Measurements from ENCODE around the gene SMIM45.

The SMIM45 gene

GRCh38 chr22:41915035-41915785 lies 36.7 kb upstream of the SMIM45 start, which contains the start of gene SHISA8:
Gene SHISA8 (minus strand): TSS chr22:41915074. CDS start chr22:41914667, 407 bp downstream.
- Histone ChIP-seq H3K79me1 (ENCODE audit: insufficient read depth, low read depth, low read length, poor library complexity, severe bottlenecking) (no peaks in the 10 kb centered on the region), H3K9me3 (ENCODE audit: control insufficient read depth, low read depth, low read length) (no peaks in the 10 kb centered on the region), H2BK12ac (ENCODE audit: insufficient read length, low read depth, low read length) (no peak within 1 kb of the TSS), H2AFZ (ENCODE audit: low read length) (no peak within 1 kb of the TSS), H2BK15ac (ENCODE audit: low read depth, low read length) (no peak within 1 kb of the TSS), H4K8ac (replicated peaks; ENCODE audit: insufficient read length, low read depth, low read length) (no peak within 1 kb of the TSS), H2AK5ac (ENCODE audit: insufficient read length, low read length) (no peak within 1 kb of the TSS), H3K18ac (ENCODE audit: insufficient read length, low read depth, low read length) (no peak within 1 kb of the TSS), H4K91ac (ENCODE audit: insufficient read length, low read depth, low read length) (no peak within 1 kb of the TSS), H3K4me1 (ENCODE audit: insufficient read depth, low read length) (peaks cover 2% of the 10 kb centered on the region; the same call in 1 of the 2 replicates), H3T11ph (ENCODE audit: low read length) (no peak within 1 kb of the TSS), H3K27ac (ENCODE audit: insufficient read length, low read depth, low read length) (no peak within 1 kb of the TSS), H3K79me2 (ENCODE audit: insufficient read depth, low read length) (no peaks in the 10 kb centered on the region), H3K14ac (ENCODE audit: insufficient read depth, low read length) (no peak within 1 kb of the TSS; the same call in 1 of the 2 replicates), H2BK20ac (ENCODE audit: low read depth, low read length, poor library complexity, severe bottlenecking) (no peak within 1 kb of the TSS), H3K4me2 (ENCODE audit: insufficient read depth, insufficient read length, low read length) (peak within 1 kb of the TSS; percentile 45), H3K27me3 (ENCODE audit: insufficient read depth, low read length) (peaks cover 62% of the 10 kb centered on the region), H3K23me2 (ENCODE audit: insufficient read length, low read depth, low read length, poor library complexity, severe bottlenecking) (peaks cover 12% of the 10 kb centered on the region), H3K23ac (ENCODE audit: insufficient read length, low read depth, low read length) (no peak within 1 kb of the TSS), H3K9ac (ENCODE audit: extremely low read depth, insufficient read length, low read length) (no peak within 1 kb of the TSS), H4K5ac (ENCODE audit: insufficient read length, low read depth, low read length) (no peak within 1 kb of the TSS), H3K4ac (ENCODE audit: low read depth, low read length) (no peak within 1 kb of the TSS), H2BK5ac (ENCODE audit: insufficient read length, low read length) (no peak within 1 kb of the TSS), H2BK120ac (ENCODE audit: low read depth, low read length, poor library complexity, severe bottlenecking) (no peak within 1 kb of the TSS), H3K56ac (ENCODE audit: insufficient read length, low read depth, low read length) (no peak within 1 kb of the TSS), H4K20me1 (ENCODE audit: control insufficient read depth, insufficient read depth, insufficient read length) (peaks cover 2% of the 10 kb centered on the region)
- Mint-ChIP-seq H3K4me1 (peaks cover 7 to 24% of the 10 kb centered on the region in 2 experiments; a peak in 3 of 4 replicates), H3K27ac (no peak within 1 kb of the TSS), H3K4me3 (peak within 1 kb of the TSS; percentile 51 to 83), H3K36me3 (ENCODE audit: insufficient read depth in 1 of 3, low read depth in 3 of 3) (no peaks in the 10 kb centered on the region; a peak in 2 of 7 replicates), H3K9me3 (no peaks in the 10 kb centered on the region; a peak in 2 of 5 replicates), H3K27me3 (ENCODE audit: low read depth) (peaks cover 84% of the 10 kb centered on the region)
- no peak for DNase-seq
- TF ChIP-seq CTCF (conservative IDR thresholded peaks at IDR 0.05) = no peak
- WGBS (ENCODE audit: extremely low coverage, insufficient read length, low lambda C conversion rate) = no CpG with 5 or more reads among the region's 63 CpGs
